ENCODE measurements around the gene ADARB1. TPM values are rescaled to one million over a fixed set of nuclear protein-coding genes. Genes with fewer than 3 reads are reported as not detected.
A peak's percentile ranks its signal among the peaks of the same experiment; 100 is the strongest.

The ADARB1 gene
- total RNA-seq, 3 donors from 2014 or later (not counting 1 experiment from before 2014, with no cell fraction given), result 20.7 to 28.0 (median 26.6) TPM

DNA sequence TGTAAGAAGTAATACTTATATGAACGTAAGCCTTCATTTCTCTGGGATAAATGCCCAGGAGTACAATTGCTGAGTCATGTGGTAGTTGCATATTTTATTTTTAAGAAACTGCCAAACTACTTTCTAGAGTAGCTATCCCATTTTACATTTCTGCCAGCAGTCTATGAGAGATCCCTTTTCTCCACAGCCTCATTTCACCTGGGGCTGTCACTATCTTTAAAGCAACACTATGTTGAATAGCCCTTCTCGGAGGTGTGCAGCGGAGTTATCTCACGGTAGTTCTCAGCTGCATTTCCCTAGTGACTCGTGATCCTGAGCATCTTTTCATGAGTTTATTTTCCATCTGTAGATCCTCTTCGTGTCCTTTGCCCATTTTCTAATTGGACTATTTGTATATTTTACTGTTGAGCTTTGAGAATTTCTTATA lies 93.4 kb downstream of the ADARB1 start:
- peaks cover 17 to 19% of the 10 kb centered on the region in 2 donors for H3K4me1 Mint-ChIP-seq
- H3K36me3 Mint-ChIP-seq, result no peaks in the 10 kb centered on the region
- H3K36me3 ChIP-seq (ENCODE audit: control insufficient read depth, insufficient read depth, low read length), result peaks cover 1% of the 10 kb centered on the region
- no peak for ATAC-seq
- WGBS (ENCODE audit: insufficient coverage), result 77% methylated on average over 4 of the region's 6 CpGs
- H3K27ac Mint-ChIP-seq, result no peak overlapping the region
- H3K4me3 ChIP-seq (ENCODE audit: low read length), result no peak overlapping the region
- no peaks in the 10 kb centered on the region for H3K9me3 ChIP-seq (ENCODE audit: control insufficient read depth, insufficient read depth, low read length)
- no peak for DNase-seq
- H3K4me1 ChIP-seq (ENCODE audit: control insufficient read depth, insufficient read depth, low read length), result peaks cover 15% of the 10 kb centered on the region
- no peaks in the 10 kb centered on the region for H3K27me3 Mint-ChIP-seq (ENCODE audit: low read depth in 2 of 2)
- H3K9me3 Mint-ChIP-seq, result no peaks in the 10 kb centered on the region
- no peak overlapping the region for H3K27ac ChIP-seq (ENCODE audit: low read length)
- intact Hi-C loops (cut with micrococcal nuclease), result no loop called here
- TF ChIP-seq, protein P1, sequence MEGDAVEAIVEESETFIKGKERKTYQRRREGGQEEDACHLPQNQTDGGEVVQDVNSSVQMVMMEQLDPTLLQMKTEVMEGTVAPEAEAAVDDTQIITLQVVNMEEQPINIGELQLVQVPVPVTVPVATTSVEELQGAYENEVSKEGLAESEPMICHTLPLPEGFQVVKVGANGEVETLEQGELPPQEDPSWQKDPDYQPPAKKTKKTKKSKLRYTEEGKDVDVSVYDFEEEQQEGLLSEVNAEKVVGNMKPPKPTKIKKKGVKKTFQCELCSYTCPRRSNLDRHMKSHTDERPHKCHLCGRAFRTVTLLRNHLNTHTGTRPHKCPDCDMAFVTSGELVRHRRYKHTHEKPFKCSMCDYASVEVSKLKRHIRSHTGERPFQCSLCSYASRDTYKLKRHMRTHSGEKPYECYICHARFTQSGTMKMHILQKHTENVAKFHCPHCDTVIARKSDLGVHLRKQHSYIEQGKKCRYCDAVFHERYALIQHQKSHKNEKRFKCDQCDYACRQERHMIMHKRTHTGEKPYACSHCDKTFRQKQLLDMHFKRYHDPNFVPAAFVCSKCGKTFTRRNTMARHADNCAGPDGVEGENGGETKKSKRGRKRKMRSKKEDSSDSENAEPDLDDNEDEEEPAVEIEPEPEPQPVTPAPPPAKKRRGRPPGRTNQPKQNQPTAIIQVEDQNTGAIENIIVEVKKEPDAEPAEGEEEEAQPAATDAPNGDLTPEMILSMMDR (IDR thresholded peaks at IDR 0.05), result no peak
- H3K4me3 Mint-ChIP-seq, result no peak overlapping the region
- no peaks in the 10 kb centered on the region for H3K27me3 ChIP-seq (ENCODE audit: control insufficient read depth, insufficient read depth, low read length)

DNA sequence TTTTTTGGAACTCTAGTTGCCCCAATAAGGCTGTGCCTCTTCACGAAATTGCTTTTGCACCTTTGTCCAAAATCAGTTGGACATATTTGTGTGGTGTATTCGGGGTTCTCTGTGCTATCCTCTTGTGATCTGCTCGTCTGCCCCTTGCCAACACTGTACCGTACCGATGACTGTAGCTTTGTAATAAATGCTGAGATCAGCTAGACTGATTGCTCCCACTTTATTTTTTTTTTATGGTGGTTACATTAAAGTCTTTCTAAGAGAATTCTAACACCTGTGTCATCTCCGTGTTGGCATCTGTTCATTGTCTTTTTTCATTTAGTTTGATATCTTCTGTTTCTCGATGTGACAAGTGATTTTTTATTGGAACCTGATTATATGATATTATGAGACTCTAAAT lies 94.1 kb downstream of the ADARB1 start:
- Mint-ChIP-seq H3K27me3 (ENCODE audit: low read depth in 2 of 2) (no peaks in the 10 kb centered on the region), H3K9me3 (no peaks in the 10 kb centered on the region), H3K4me3 (no peak overlapping the region), H3K27ac (peak overlapping the region in 1 of 2 donors; percentile 49), H3K36me3 (no peaks in the 10 kb centered on the region), H3K4me1 (peaks cover 17 to 19% of the 10 kb centered on the region in 2 donors)
- no peaks in the 10 kb centered on the region for H3K27me3 ChIP-seq (ENCODE audit: control insufficient read depth, insufficient read depth, low read length)
- no peak overlapping the region for H3K27ac ChIP-seq (ENCODE audit: low read length)
- 87% methylated on average over 5 of the region's 7 CpGs for WGBS (ENCODE audit: insufficient coverage)
- no peak overlapping the region for H3K4me3 ChIP-seq (ENCODE audit: low read length)
- no peaks in the 10 kb centered on the region for H3K36me3 ChIP-seq (ENCODE audit: control insufficient read depth, insufficient read depth, low read length)
- H3K9me3 ChIP-seq (ENCODE audit: control insufficient read depth, insufficient read depth, low read length), result no peaks in the 10 kb centered on the region
- intact Hi-C loops (cut with micrococcal nuclease), result no loop called here
- ATAC-seq (no peak), DNase-seq (no peak)
- TF ChIP-seq, protein P1 (IDR thresholded peaks at IDR 0.05), result no peak
- H3K4me1 ChIP-seq (ENCODE audit: control insufficient read depth, insufficient read depth, low read length), result peaks cover 15% of the 10 kb centered on the region

GRCh38 chr21:45169001-45169400 lies 94.6 kb downstream of the ADARB1 start:
- Histone ChIP-seq H3K4me3 (ENCODE audit: low read length) (no peak overlapping the region), H3K27ac (ENCODE audit: low read length) (no peak overlapping the region), H3K4me1 (ENCODE audit: control insufficient read depth, insufficient read depth, low read length) (peaks cover 15% of the 10 kb centered on the region), H3K27me3 (ENCODE audit: control insufficient read depth, insufficient read depth, low read length) (no peaks in the 10 kb centered on the region), H3K9me3 (ENCODE audit: control insufficient read depth, insufficient read depth, low read length) (no peaks in the 10 kb centered on the region), H3K36me3 (ENCODE audit: control insufficient read depth, insufficient read depth, low read length) (no peaks in the 10 kb centered on the region)
- Mint-ChIP-seq H3K36me3 (no peaks in the 10 kb centered on the region), H3K9me3 (no peaks in the 10 kb centered on the region), H3K4me3 (no peak overlapping the region), H3K27ac (peak overlapping the region in 1 of 2 donors; percentile 49), H3K4me1 (peaks cover 17 to 19% of the 10 kb centered on the region in 2 donors), H3K27me3 (ENCODE audit: low read depth in 2 of 2) (no peaks in the 10 kb centered on the region)
- TF ChIP-seq, protein P1 (IDR thresholded peaks at IDR 0.05), result no peak
- intact Hi-C loops (cut with micrococcal nuclease), result no loop called here
- 36% methylated on average over 7 of the region's 7 CpGs for WGBS (ENCODE audit: insufficient coverage)
- ATAC-seq (peak; percentile 29 to 64 (median 32)), DNase-seq (no peak)

- H3K36me3 Mint-ChIP-seq, result no peaks in the 10 kb centered on the region
- H3K4me3 ChIP-seq (ENCODE audit: low read length), result no peak overlapping the region
- H3K36me3 ChIP-seq (ENCODE audit: control insufficient read depth, insufficient read depth, low read length), result no peaks in the 10 kb centered on the region
- peaks cover 17 to 19% of the 10 kb centered on the region in 2 donors for H3K4me1 Mint-ChIP-seq
- no peaks in the 10 kb centered on the region for H3K9me3 Mint-ChIP-seq
- ATAC-seq (no peak), DNase-seq (no peak)
- peaks cover 15% of the 10 kb centered on the region for H3K4me1 ChIP-seq (ENCODE audit: control insufficient read depth, insufficient read depth, low read length)
- H3K27ac ChIP-seq (ENCODE audit: low read length), result no peak overlapping the region
- 74% methylated on average over 6 of the region's 6 CpGs for WGBS (ENCODE audit: insufficient coverage)
- intact Hi-C loops (cut with micrococcal nuclease), result no loop called here
- no peaks in the 10 kb centered on the region for H3K27me3 Mint-ChIP-seq (ENCODE audit: low read depth in 2 of 2)
- H3K27me3 ChIP-seq (ENCODE audit: control insufficient read depth, insufficient read depth, low read length), result no peaks in the 10 kb centered on the region
- no peaks in the 10 kb centered on the region for H3K9me3 ChIP-seq (ENCODE audit: control insufficient read depth, insufficient read depth, low read length)
- TF ChIP-seq, protein P1 (IDR thresholded peaks at IDR 0.05), result no peak
- H3K4me3 Mint-ChIP-seq, result no peak overlapping the region
- H3K27ac Mint-ChIP-seq, result peak overlapping the region in 1 of 2 donors; percentile 49
These were observed 95.3 kb downstream of the ADARB1 start for GRCh38 chr21:45169682-45170081.
